Stimulated activated CD4-positive, alpha-beta T cell treated with anti-CD3 and anti-CD28 coated beads, Interleukin-4, amount 100 ng/mL, for 4 hours (primary cell): Measurements from ENCODE around the gene CNPY4.
A peak's percentile ranks its signal among the peaks of the same experiment; 100 is the strongest.

ENCODE experiments used
- DNase-seq, 2 experiments: peaks; one replicate each; pipeline ENCODE4 v3.0.0-alpha.2; 2020

CNPY4 gene, protein sequence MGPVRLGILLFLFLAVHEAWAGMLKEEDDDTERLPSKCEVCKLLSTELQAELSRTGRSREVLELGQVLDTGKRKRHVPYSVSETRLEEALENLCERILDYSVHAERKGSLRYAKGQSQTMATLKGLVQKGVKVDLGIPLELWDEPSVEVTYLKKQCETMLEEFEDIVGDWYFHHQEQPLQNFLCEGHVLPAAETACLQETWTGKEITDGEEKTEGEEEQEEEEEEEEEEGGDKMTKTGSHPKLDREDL

DNA sequence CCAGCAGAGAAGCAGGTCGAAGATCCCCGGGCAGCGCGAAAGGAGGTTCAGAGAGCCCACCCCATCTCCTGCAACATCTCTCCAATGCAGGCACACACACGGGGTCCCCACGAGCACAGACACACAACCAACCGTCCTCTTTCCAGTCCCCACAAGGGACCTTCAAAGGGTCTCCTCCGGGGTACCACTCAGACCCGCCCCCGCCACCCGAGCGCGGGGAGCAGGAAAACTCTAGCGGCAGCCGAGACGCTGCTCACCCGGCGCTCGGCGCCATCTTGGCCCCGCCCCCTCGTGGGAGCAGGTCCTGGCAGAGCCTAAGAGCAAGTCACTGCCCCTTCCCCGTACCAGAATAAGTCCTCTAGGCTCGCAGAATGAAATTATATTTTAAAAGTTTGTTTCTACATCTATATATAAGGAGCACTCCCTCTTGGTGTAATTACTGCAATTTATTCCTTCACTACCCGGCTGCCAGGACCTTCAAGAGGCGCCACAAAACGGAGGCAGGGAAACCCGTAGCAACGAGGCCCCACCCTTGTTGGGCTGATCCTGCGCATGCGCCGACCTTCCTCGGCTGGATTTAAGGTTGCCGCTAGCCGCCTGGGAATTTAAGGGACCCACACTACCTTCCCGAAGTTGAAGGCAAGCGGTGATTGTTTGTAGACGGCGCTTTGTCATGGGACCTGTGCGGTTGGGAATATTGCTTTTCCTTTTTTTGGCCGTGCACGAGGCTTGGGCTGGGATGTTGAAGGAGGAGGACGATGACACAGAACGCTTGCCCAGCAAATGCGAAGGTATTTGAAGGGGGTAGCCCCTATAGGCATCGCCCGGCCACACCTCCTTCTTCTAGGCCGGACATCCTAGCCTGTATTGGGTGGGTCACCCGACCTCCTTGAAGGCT lies at the start of gene CNPY4, which contains the start of gene TAF6:
CNPY4 (plus strand) TSS at position 563 of the 898 bp plus-strand sequence; CDS start at position 674, 111 bp downstream.
TAF6 (minus strand) TSS at position 287 of the 898 bp plus-strand sequence. CDS start 5,149 bp downstream, outside the sequence.
- DNase-seq: peak; percentile 93

DNA sequence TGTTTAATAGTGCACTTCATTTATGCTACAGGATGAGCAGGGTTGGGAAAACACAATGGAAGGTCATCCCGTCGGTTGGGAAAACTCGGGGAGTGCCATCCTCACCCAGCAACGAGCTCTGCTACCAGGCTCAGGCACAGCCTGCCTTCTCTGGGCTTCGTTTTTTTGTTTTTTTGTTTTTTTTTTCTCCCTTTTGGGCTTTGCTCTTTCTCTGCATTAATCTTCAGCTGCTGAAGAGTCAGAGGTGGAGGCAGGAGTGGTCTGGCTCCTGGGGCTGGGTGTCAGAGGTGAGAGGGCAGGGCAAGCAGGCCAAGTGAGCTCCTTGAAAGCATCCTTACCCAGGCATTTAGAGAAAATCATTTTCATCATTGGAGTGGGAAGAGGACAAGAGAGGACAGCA lies 49.4 kb upstream of the CNPY4 start:
- no peak for DNase-seq

DNA sequence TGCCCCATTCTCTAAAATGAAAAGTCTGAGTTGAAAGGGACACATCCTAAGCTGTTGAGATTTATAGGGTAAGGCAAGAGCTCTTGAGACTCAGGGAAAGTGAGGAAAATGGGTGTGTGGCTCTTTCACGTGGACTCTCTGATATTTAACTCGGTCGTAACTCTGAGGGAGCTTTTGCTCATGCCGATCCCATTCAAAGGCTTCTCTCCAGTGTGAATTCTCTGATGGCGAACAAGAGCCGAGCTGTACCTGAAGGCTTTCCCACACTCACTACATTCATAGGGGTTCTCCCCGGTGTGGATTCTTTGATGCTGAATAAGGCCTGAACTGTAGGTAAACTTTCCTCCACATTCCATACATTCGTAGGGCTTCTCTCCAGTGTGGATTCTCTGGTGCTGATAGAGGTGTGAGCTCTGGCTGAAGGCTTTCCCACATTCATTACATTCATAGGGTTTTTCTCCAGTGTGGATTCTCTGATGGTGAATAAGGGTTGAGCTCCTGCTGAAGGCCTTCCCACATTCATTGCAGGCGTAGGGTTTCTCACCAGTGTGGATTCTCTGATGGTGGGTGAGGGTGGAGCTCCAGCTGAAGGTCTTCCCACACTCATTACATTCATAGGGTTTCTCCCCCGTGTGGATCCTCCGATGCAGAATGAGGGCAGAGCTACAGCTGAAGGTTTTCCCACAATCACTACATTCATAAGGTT lies 48.3 kb upstream of the CNPY4 start:
- DNase-seq: no peak

DNA sequence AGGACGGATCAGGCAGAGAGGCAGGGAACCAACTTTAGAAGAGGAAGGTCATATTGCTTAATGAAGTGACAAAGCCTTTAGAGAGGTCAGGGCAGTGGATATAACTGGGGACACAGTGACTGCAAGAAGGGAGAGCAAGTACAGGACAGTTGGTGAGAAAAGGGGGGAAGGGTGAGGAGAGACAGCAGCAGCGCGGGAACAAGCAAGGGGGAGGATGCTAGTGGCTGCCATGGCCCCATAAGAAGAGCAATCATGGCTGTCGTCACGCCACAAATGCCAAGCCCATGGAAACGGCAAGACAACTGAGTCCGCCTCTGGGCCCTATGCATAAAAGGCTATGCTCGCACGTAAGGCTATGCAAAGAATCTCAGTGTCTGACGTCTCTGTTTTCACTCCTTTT lies 47.0 kb upstream of the CNPY4 start:
- DNase-seq: no peak

DNA sequence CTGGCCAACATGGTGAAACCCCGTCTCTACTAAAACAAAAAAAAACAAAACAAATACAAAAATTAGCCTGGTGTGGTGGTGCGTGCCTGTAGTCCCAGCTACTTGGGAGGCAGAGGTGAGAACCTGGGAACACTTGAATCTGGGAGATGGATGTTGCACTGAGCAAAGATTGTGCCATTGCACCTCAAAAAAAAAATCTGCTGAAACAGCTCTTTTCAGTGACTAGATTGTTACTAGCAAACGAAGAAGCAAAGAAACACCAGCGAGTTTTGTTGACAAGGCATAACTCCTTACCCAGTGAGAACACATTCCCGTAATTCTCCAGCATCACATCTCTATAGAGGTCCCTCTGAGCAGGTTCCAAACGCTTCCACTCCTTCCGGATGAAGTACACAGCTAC lies 44.6 kb upstream of the CNPY4 start:
- no peak for DNase-seq

DNA sequence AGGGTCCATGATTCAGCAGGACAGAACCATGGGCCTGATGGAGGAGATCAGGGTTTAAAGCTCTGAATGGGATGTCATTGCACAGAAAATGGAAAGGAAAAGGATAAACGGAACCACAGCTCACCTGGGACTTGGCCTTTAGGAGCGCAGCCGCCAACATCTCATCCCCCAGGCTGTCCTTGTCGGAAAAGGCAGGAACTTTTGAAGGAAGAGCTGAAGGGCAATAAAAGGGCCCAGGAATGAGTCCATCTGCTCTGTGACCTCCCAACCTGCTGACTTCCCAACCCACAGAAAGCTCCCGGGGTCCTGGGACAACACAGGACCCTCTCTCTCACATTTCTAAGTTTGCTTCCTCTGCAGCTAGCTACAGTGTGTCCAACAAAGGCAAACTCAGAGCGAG lies 44.0 kb upstream of the CNPY4 start:
- no peak for DNase-seq

DNA sequence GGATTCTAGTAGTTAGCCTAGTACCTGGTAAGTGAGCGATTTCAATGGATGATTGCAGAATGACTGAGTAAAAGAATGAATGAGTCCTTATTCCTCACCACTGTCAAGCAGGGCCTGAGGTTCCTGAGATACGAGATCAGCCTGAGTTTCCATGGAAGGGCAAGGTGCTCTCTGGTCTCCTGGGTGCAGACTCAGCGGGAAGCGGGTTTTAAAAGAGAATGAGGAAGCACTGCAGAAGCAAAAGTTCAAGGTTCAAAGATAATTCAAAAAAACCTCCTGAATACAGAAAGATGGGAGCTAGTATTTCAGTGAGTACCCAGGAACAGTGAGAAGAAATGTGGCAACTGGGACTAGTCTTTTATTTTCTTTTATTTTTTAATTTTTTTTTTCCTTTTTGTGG lies 42.2 kb upstream of the CNPY4 start:
- DNase-seq: no peak

DNA sequence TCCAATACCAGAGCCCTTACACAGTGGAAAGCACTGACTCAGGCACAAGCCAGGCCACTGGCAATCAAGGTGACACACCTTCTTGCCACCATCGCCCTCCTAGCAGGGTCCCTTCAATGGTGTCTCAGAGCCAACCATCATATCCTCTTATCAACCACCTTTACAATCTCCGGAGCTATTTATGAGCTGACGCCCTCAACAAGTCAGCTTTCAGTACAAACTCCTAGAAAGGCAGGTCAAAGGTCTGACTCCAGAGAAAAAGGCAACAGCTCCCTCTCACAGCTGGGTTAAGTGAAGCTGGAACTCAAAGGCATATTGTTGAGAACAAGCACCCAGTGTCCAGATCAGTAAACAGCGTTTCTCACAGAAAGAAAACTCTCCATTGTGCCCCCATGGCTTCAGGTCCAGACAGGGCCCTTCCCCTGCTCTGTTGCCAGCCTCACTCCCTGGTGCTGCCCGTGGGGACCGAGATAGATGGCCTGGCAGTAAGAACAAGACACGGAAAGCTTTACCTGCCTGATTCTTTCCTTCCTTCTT lies 40.3 kb upstream of the CNPY4 start:
- DNase-seq: no peak

DNA sequence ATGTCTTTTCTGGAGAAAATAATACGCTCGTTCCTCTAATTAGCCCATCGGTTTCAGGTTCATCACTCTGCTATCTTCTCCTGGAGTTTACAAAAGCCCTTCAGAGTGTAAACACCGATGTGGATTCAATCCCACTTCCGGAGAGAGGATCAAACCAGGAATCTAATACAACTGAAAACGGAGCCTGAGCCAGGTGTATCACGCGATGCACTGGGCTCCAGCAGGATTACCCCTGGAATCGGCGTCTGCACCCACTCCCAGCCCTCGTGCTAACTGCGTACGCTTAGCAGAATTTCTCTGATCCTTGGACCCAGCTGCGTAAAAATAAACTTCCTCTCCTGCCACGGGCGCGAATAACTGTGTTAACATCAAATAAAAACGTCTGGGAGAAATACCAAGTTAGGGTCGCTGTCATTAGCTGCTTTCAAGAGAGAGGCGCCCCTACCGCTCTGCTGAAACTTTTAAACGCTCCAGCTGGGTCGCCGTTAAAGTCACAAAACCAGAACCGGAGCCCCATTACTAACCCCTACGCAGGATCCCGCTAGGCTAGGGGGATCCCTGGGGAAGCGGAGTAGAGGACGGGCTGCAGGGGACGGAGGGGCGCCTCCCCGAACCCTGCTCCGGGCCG lies 38.4 kb upstream of the CNPY4 start:
- no peak for DNase-seq

DNA sequence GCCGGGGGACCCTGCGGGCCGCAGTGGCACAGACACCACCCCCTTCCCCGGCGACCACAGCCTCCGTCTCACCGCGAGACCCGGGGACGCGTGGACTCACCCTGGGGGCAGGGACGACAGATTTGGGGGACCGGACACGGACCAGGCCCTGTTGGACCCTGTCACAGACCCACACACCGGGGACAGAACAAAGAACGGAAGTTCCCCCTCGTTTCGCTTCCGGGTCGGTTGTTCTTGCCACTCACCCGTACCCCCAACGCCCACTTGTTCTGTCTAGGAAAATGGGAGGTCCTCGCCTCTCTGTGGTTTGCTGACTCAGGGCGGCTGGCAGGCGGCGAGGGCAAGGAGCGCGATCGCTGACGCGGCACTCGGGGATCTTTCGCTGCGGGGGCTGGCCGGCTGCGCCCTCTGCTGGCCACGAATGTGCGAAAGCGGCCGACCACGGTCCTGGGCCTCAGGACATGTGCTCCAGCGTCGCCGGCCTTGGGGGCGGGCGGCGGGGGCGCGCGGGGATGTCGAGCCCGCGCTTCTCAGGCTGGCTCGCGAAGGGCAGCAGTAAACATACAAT lies 37.8 kb upstream of the CNPY4 start, which contains the start of gene ZNF3:
ZNF3 (minus strand) TSS at position 189 of the 568 bp plus-strand sequence. CDS start 4,366 bp downstream, outside the sequence.
- peak; percentile 96 to 98 for DNase-seq

DNA sequence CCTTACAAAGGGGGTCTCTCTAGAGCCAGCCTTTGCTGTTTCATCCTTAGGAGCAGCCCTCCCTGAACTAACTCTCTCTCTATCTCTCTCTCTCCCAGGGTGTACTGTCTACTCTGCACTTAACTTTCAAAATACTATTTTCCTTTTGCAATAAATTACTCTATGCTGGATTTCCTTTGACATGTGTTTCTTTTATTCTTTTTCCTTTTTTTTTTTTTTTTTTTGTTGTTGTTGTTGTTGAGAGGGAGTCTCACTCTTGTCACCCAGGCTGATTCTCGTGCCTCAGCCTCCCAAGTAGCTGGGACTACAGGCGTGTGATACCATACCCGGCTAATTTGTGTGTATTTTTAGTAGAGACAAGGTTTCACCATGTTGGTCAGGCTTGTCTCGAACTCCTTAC lies 36.5 kb upstream of the CNPY4 start:
- DNase-seq: no peak

DNA sequence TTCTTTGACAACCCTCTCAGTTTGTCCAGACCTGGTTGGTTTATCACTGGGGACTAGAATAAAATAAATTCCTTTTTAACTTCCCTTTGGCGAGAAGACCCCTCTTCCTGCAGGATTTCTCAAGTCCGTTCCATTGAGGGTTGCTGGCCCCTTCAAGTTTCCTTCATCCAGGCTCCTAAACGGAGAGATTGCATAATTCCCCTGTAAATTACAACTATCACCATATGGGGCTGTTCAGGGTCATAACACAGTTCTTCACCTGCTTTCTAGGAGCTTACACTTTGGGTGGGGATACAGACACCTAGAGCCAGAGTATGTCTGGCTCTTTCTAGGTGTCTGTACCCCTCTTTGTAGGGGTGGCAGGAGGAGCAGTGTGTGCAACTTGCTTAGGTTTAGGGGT lies 33.9 kb upstream of the CNPY4 start:
- no peak for DNase-seq

DNA sequence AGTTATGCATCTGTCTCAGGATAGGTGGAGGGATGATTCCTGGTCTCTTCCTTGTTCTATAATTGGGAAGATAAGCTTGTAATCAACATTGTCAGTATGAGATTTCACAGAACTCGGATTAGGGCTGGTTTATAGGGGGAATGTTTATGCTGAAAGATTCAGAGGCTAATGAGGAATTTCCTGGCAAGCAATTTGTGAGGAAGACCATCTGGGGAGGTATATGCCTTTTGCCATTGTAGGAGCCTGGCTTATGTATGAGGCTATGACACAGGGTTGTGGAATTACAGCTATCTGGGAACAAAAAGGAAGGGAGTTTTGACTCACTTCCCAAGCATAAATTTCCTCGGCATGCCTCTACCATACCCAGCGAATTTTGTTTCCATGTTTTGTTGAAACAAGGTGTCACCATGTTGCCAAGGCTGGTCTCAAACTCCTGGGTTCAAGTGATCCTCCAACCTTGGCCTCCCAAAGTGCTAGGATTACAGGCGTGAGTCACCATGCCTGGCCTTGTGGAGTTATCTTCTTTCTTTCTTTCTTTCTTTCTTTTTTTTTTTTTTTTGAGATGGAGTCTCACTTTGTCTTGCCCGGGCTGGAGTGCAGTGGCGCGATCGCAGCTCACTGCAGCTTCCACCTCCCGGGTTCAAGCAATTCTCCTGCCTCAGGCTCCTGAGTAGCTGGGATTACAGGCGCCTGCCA lies 32.2 kb upstream of the CNPY4 start:
- DNase-seq: no peak

DNA sequence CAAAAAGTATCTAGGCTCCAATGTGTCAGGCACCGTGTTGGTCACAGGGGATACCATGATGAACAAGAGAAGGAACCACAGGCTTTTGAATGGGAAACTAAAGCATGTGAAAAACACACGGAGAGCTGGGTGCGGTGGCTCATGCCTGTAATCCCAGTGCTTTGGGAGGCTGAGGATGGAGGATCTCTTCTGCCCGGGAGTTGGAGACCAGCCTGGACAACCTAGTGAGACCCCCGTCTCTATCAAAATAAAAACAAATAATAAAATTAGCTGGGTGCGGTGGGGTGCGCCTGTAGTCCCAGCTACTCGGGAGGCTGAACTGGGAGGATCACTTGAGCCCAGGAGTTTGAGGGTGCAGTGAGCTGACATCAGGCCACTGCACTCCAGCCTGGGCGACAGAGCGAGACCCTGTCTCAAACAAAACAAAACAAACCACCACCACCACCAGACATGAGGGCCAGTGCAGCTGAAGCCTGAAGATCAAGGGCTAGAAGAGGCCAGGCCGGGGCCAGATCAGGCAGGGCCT lies 31.3 kb upstream of the CNPY4 start:
- no peak for DNase-seq

DNA sequence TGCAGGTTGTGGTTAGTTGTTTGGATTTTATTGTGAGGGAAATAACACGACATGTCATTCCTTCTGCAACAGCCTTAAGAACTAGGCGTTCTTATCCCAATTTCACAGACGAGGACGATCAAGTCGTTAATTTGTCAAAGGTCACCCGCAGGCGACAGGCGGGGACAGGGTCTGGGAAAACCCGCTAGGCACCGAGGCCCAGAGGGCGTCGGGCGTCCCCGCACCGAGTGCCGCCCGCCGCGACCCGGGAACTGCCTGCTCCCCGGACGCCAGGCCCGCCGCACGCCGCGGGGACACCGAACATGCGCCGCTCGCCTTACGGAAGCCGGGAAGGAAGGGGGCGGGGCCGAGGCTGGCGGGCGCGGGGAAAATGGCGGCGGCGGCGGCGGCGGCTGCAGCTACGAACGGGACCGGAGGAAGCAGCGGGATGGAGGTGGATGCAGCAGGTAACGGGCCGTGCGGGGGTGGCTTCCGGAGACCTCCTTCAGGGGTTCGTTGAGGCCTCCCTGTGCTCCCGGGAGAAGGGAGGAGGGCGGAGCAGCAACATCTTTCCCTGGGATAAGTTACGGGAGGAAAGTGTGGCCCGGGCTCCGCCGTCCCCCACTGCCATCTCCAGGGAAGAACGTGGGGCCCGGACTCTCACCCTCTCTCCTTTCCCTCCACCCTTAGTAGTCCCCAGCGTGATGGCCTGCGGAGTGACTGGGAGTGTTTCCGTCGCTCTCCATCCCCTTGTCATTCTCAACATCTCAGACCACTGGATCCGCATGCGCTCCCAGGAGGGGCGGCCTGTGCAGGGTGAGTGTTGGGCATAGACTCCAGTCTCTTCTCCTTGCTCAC lies 30.6 kb upstream of the CNPY4 start, which contains the start of gene COPS6:
COPS6 (plus strand) TSS at position 349 of the 837 bp plus-strand sequence; CDS start at position 371, 22 bp downstream.
- DNase-seq: peak; percentile 76 to 90

DNA sequence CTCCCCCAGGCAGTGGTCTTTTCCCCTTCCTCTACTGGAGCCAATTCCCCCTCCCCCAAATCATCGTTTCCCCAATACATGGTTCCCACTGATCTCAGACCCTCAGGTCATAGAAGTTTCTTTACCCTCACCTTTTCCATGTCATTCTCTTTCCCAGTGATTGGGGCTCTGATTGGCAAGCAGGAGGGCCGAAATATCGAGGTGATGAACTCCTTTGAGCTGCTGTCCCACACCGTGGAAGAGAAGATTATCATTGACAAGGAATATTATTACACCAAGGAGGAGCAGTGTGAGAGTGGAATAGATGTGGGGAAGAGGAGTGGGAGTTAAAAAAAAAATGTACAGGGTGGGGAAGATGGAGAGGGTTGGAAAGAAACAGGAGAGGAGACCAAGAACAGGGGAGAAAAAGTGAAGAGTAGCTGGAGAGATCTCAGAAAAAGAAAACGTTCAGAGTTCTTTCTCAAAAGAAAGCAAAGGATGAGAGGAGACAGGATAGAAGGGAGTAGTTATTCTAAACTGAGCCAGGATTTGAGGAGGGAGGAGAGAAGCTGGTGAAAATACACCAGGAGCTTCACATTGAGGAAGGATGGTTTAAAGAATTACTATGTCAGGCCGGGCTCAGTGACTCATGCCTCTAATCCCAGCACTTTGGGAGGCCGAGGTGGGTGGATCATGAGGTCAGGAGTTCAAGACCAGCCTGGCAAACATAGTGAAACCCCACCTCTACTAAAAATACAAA lies 29.8 kb upstream of the CNPY4 start:
- DNase-seq: no peak

DNA sequence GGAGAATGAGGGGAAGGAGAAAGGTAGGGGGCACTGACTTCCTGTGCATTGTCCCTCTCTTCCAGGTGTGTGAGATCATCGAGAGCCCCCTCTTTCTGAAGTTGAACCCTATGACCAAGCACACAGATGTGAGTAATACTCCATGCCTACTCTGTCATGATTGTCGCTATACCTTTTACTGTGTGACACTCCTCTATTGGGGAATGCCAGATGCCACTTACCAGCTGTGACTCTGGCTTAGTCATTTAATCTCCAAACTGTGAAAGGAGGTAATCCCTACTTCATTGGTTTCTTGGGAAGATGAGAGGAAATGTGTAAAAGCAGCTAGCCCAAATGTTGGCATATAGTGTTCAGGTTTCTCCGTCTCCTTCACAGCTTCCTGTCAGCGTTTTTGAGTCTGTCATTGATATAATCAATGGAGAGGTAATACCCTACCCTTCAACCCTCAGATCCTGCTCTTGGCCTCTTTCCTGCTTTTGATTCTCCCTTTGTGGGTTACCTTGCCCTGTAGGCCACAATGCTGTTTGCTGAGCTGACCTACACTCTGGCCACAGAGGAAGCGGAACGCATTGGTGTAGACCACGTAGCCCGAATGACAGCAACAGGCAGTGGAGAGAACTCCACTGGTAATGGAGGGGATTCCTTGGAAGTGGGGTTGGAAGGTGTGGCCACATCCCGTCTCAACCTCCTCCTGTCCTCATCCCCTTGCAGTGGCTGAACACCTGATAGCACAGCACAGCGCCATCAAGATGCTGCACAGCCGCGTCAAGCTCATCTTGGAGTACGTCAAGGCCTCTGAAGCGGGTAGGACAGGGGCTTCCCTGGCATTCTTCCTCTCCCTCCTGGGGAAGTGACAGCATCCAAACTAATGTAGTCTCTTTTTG lies 28.7 kb upstream of the CNPY4 start:
- DNase-seq: no peak
